Measurements from ENCODE around the gene ADAMTS18.

ADAMTS18 gene

DNA sequence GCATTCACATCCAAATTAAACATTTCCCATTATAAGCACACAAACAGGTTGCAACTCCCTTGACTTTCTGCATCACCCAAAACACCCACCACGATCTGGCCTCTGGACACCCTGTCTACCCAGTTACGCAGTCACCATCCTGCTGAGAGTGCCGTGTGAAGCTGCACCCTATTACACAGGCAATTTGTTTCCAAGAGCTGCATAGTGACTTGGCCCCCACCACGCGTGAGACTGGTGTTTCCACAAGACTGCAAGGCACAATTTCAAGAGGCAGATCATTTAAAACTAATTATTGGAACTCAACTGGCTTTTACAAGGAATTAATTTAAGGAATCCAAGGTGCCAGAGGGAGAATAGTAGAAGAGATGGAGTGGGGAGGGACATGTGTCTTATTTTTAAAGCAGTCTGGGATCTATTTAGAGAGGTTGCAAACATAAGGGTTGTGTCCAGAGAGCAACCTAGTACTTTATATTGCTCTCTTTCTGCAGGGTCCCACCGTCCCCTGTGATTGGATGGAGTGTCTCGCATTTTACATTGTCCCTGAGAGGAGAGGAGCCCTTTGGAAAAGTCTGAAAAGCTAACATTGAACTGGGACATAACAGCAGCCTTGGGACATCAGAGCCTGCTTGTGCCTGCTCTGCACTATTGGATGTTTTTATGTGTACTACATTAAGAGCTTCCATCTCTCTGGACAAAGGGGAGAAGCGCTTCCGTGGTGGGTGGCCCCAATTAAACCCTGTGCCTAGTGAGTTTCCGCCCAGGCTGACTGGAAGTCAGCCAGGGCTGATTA is 8.7 kb upstream of the ADAMTS18 start (continued):
- no peak for TF ChIP-seq ZSCAN16 (tag by site-specific recombination; IDR thresholded peaks at IDR 0.05)
- TF ChIP-seq ZNF664 (tag by site-specific recombination; IDR thresholded peaks at IDR 0.05) = no peak
- no peak for TF ChIP-seq ZNF112 (tag by site-specific recombination; IDR thresholded peaks at IDR 0.05)
- TF ChIP-seq, protein P1, sequence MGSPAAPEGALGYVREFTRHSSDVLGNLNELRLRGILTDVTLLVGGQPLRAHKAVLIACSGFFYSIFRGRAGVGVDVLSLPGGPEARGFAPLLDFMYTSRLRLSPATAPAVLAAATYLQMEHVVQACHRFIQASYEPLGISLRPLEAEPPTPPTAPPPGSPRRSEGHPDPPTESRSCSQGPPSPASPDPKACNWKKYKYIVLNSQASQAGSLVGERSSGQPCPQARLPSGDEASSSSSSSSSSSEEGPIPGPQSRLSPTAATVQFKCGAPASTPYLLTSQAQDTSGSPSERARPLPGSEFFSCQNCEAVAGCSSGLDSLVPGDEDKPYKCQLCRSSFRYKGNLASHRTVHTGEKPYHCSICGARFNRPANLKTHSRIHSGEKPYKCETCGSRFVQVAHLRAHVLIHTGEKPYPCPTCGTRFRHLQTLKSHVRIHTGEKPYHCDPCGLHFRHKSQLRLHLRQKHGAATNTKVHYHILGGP (tag by site-specific recombination; IDR thresholded peaks at IDR 0.05) = no peak
- TF ChIP-seq ZNF571 (tag by site-specific recombination; IDR thresholded peaks at IDR 0.05) = no peak
- no peak for TF ChIP-seq ZNF274 (IDR thresholded peaks at IDR 0.05; ENCODE audit: low read length)
- TF ChIP-seq ZNF274 (tag by site-specific recombination; IDR thresholded peaks at IDR 0.05; ENCODE audit: borderline replicate concordance) = no peak
- TF ChIP-seq, protein P2, sequence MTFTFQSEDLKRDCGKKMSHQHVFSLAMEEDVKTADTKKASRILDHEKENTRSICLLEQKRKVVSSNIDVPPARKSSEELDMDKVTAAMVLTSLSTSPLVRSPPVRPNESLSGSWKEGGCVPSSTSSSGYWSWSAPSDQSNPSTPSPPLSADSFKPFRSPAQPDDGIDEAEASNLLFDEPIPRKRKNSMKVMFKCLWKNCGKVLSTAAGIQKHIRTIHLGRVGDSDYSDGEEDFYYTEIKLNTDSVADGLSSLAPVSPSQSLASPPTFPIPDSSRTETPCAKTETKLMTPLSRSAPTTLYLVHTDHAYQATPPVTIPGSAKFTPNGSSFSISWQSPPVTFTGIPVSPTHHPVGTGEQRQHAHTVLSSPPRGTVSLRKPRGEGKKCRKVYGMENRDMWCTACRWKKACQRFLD (tag by site-specific recombination; IDR thresholded peaks at IDR 0.05) = no peak
- peak; percentile 25; the same call in 1 of the 2 replicates for TF ChIP-seq KLF1 (tag by site-specific recombination; IDR thresholded peaks at IDR 0.05)
- TF ChIP-seq, protein P3, sequence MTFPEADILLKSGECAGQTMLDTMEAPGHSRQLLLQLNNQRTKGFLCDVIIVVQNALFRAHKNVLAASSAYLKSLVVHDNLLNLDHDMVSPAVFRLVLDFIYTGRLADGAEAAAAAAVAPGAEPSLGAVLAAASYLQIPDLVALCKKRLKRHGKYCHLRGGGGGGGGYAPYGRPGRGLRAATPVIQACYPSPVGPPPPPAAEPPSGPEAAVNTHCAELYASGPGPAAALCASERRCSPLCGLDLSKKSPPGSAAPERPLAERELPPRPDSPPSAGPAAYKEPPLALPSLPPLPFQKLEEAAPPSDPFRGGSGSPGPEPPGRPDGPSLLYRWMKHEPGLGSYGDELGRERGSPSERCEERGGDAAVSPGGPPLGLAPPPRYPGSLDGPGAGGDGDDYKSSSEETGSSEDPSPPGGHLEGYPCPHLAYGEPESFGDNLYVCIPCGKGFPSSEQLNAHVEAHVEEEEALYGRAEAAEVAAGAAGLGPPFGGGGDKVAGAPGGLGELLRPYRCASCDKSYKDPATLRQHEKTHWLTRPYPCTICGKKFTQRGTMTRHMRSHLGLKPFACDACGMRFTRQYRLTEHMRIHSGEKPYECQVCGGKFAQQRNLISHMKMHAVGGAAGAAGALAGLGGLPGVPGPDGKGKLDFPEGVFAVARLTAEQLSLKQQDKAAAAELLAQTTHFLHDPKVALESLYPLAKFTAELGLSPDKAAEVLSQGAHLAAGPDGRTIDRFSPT (tag by site-specific recombination; IDR thresholded peaks at IDR 0.05) = no peak
- peak; percentile 15; the same call in 1 of the 2 replicates for TF ChIP-seq ZIC2 (tag by site-specific recombination; IDR thresholded peaks at IDR 0.05)
- TF ChIP-seq GLIS1 (tag by site-specific recombination; IDR thresholded peaks at IDR 0.05) = peak; percentile 45; the same call in 1 of the 2 replicates
- TF ChIP-seq, protein P4, sequence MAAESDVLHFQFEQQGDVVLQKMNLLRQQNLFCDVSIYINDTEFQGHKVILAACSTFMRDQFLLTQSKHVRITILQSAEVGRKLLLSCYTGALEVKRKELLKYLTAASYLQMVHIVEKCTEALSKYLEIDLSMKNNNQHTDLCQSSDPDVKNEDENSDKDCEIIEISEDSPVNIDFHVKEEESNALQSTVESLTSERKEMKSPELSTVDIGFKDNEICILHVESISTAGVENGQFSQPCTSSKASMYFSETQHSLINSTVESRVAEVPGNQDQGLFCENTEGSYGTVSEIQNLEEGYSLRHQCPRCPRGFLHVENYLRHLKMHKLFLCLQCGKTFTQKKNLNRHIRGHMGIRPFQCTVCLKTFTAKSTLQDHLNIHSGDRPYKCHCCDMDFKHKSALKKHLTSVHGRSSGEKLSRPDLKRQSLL (tag by site-specific recombination; IDR thresholded peaks at IDR 0.05) = no peak
- TF ChIP-seq ZNF184 (tag by site-specific recombination; IDR thresholded peaks at IDR 0.05) = no peak
- no peak for TF ChIP-seq ZNF776 (tag by site-specific recombination; IDR thresholded peaks at IDR 0.05; ENCODE audit: borderline replicate concordance)
- TF ChIP-seq ZNF211 (tag by site-specific recombination; IDR thresholded peaks at IDR 0.05; ENCODE audit: low read depth) = no peak
- TF ChIP-seq ZNF239 (tag by site-specific recombination; IDR thresholded peaks at IDR 0.05) = no peak
- TF ChIP-seq ZNF266 (tag by site-specific recombination; IDR thresholded peaks at IDR 0.05; ENCODE audit: low read depth) = no peak
- TF ChIP-seq ZNF155 (tag by site-specific recombination; IDR thresholded peaks at IDR 0.05) = no peak

DNA sequence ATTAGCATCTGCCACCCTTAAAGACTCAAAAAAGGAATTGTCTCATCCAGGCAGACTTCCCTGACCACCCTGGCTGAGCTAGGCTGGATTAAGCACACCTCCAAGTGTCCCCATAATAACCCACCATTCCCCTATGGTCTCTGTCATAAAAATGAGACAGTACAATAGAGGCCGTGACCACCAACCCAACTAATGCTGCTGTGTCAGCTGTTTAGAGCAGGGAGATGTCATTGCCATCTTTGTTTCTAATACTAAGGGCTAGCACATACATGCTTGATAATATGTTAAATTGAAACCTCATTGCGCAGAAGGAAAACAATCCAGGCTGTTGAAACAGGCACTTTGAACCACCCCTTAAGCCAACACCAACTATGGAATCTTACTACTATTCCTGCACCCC is 7.2 kb upstream of the ADAMTS18 start:
- Histone ChIP-seq H3K4me1 (ENCODE audit: control insufficient read depth, insufficient read depth, low read length) (peaks cover 15% of the 10 kb centered on the region), H3K36me3 (ENCODE audit: control insufficient read depth in 2 of 2, insufficient read depth in 1 of 2, low read length in 2 of 2) (no peaks in the 10 kb centered on the region), H3K27ac (ENCODE audit: extremely low read depth, low read depth, low read length) (no peak overlapping the region), H3K4me3 (ENCODE audit: low read depth, low read length) (no peak overlapping the region), H3K9me3 (ENCODE audit: control insufficient read depth, insufficient read depth, low read depth, low read length) (no peaks in the 10 kb centered on the region)
- TF ChIP-seq ZNF658 (tag by site-specific recombination; IDR thresholded peaks at IDR 0.05) (no peak), ZNF266 (tag by site-specific recombination; IDR thresholded peaks at IDR 0.05; ENCODE audit: low read depth) (no peak), ZNF155 (tag by site-specific recombination; IDR thresholded peaks at IDR 0.05) (no peak)
- TF ChIP-seq, protein P5, sequence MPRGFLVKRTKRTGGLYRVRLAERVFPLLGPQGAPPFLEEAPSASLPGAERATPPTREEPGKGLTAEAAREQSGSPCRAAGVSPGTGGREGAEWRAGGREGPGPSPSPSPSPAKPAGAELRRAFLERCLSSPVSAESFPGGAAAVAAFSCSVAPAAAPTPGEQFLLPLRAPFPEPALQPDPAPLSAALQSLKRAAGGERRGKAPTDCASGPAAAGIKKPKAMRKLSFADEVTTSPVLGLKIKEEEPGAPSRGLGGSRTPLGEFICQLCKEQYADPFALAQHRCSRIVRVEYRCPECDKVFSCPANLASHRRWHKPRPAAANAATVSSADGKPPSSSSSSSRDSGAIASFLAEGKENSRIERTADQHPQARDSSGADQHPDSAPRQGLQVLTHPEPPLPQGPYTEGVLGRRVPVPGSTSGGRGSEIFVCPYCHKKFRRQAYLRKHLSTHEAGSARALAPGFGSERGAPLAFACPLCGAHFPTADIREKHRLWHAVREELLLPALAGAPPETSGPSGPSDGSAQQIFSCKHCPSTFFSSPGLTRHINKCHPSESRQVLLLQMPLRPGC (tag by site-specific recombination; IDR thresholded peaks at IDR 0.05) = no peak
- TF ChIP-seq, protein P6, sequence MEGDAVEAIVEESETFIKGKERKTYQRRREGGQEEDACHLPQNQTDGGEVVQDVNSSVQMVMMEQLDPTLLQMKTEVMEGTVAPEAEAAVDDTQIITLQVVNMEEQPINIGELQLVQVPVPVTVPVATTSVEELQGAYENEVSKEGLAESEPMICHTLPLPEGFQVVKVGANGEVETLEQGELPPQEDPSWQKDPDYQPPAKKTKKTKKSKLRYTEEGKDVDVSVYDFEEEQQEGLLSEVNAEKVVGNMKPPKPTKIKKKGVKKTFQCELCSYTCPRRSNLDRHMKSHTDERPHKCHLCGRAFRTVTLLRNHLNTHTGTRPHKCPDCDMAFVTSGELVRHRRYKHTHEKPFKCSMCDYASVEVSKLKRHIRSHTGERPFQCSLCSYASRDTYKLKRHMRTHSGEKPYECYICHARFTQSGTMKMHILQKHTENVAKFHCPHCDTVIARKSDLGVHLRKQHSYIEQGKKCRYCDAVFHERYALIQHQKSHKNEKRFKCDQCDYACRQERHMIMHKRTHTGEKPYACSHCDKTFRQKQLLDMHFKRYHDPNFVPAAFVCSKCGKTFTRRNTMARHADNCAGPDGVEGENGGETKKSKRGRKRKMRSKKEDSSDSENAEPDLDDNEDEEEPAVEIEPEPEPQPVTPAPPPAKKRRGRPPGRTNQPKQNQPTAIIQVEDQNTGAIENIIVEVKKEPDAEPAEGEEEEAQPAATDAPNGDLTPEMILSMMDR (tag by site-specific recombination; IDR thresholded peaks at IDR 0.05) = no peak
- ChIA-PET POLR2A (no interaction called here), CTCF (interaction anchor here (0.6 kb wide), 1 partner anchor 1976 kb away, joined by 3 read pairs; no protein-coding TSS in a partner anchor)

All from HEK293 (cell line).